ENCODE measurements around the gene NHSL1. TPM values are rescaled to one million over a fixed set of nuclear protein-coding genes. Genes with fewer than 3 reads are reported as not detected.
A peak's percentile ranks its signal among the peaks of the same experiment; 100 is the strongest.

NHSL1 gene
- total and polyA plus RNA-seq, 9 of the 15 experiments (the other 6 are each of a cell fraction or from before 2014, with no cell fraction given): 0.09 to 0.20 TPM; not detected in 7

DNA sequence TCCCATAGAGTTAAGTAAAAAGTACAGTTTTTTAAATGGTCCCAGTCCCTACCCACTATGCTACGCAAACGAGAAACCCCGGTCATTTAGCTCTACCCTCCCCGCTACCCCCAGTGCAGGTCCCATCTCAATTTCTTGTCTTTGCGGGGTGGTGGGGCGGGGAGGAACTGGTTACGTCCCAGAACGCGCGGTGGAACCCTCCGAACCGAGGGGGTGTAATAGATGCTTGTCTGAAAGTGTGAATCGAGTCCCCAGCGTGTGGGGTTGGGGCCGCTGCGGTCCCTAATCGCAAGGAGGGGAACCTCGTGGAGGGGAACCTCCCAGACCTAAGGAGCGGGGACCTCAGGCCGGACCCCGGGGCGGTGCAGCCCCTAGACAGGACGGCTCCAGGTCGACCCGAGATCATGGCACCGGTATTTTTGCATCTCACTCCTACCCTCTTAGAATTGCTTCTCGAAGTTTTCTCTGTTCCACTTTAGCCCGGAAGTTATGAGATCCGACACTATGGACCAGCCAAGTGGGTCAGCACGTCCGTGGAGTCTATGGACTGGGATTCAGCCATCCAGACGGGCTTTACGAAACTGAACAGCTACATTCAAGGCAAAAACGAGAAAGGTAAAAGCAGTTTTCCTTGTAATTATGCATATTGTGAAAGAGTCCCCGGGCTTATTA, 94.5 kb downstream of the NHSL1 start (continued):
- TF ChIP-seq, protein P1, sequence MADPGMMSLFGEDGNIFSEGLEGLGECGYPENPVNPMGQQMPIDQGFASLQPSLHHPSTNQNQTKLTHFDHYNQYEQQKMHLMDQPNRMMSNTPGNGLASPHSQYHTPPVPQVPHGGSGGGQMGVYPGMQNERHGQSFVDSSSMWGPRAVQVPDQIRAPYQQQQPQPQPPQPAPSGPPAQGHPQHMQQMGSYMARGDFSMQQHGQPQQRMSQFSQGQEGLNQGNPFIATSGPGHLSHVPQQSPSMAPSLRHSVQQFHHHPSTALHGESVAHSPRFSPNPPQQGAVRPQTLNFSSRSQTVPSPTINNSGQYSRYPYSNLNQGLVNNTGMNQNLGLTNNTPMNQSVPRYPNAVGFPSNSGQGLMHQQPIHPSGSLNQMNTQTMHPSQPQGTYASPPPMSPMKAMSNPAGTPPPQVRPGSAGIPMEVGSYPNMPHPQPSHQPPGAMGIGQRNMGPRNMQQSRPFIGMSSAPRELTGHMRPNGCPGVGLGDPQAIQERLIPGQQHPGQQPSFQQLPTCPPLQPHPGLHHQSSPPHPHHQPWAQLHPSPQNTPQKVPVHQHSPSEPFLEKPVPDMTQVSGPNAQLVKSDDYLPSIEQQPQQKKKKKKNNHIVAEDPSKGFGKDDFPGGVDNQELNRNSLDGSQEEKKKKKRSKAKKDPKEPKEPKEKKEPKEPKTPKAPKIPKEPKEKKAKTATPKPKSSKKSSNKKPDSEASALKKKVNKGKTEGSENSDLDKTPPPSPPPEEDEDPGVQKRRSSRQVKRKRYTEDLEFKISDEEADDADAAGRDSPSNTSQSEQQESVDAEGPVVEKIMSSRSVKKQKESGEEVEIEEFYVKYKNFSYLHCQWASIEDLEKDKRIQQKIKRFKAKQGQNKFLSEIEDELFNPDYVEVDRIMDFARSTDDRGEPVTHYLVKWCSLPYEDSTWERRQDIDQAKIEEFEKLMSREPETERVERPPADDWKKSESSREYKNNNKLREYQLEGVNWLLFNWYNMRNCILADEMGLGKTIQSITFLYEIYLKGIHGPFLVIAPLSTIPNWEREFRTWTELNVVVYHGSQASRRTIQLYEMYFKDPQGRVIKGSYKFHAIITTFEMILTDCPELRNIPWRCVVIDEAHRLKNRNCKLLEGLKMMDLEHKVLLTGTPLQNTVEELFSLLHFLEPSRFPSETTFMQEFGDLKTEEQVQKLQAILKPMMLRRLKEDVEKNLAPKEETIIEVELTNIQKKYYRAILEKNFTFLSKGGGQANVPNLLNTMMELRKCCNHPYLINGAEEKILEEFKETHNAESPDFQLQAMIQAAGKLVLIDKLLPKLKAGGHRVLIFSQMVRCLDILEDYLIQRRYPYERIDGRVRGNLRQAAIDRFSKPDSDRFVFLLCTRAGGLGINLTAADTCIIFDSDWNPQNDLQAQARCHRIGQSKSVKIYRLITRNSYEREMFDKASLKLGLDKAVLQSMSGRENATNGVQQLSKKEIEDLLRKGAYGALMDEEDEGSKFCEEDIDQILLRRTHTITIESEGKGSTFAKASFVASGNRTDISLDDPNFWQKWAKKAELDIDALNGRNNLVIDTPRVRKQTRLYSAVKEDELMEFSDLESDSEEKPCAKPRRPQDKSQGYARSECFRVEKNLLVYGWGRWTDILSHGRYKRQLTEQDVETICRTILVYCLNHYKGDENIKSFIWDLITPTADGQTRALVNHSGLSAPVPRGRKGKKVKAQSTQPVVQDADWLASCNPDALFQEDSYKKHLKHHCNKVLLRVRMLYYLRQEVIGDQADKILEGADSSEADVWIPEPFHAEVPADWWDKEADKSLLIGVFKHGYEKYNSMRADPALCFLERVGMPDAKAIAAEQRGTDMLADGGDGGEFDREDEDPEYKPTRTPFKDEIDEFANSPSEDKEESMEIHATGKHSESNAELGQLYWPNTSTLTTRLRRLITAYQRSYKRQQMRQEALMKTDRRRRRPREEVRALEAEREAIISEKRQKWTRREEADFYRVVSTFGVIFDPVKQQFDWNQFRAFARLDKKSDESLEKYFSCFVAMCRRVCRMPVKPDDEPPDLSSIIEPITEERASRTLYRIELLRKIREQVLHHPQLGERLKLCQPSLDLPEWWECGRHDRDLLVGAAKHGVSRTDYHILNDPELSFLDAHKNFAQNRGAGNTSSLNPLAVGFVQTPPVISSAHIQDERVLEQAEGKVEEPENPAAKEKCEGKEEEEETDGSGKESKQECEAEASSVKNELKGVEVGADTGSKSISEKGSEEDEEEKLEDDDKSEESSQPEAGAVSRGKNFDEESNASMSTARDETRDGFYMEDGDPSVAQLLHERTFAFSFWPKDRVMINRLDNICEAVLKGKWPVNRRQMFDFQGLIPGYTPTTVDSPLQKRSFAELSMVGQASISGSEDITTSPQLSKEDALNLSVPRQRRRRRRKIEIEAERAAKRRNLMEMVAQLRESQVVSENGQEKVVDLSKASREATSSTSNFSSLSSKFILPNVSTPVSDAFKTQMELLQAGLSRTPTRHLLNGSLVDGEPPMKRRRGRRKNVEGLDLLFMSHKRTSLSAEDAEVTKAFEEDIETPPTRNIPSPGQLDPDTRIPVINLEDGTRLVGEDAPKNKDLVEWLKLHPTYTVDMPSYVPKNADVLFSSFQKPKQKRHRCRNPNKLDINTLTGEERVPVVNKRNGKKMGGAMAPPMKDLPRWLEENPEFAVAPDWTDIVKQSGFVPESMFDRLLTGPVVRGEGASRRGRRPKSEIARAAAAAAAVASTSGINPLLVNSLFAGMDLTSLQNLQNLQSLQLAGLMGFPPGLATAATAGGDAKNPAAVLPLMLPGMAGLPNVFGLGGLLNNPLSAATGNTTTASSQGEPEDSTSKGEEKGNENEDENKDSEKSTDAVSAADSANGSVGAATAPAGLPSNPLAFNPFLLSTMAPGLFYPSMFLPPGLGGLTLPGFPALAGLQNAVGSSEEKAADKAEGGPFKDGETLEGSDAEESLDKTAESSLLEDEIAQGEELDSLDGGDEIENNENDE (IDR thresholded peaks at IDR 0.05; ENCODE audit: low read depth, low read length): no peak
- TF ChIP-seq RFX7 (CRISPR knock-in tag; IDR thresholded peaks at IDR 0.05): no peak
- TF ChIP-seq ZNF586 (CRISPR knock-in tag; conservative IDR thresholded peaks at IDR 0.05): no peak
- TF ChIP-seq HIVEP1 (CRISPR knock-in tag; IDR thresholded peaks at IDR 0.05): no peak
- no peak for TF ChIP-seq KAT2B (IDR thresholded peaks at IDR 0.05; ENCODE audit: low read depth, low read length)
- TF ChIP-seq YBX1 (IDR thresholded peaks at IDR 0.05): no peak
- no peak for TF ChIP-seq SNRNP70 (optimal IDR thresholded peaks at IDR 0.05; ENCODE audit: low read depth, low read length)
- TF ChIP-seq ZNF224 (CRISPR knock-in tag; IDR thresholded peaks at IDR 0.05): 0 out of 2 replicates have a peak, but pooled peaks have one; percentile 25
- no peak for TF ChIP-seq ZNF165 (CRISPR knock-in tag; IDR thresholded peaks at IDR 0.05; ENCODE audit: borderline replicate concordance)
- no peak for TF ChIP-seq HDAC6 (IDR thresholded peaks at IDR 0.05; ENCODE audit: low read depth, low read length)
- TF ChIP-seq POLR3A (IDR thresholded peaks at IDR 0.05; ENCODE audit: borderline replicate concordance, extremely low read depth, insufficient read depth, insufficient read length): no peak
- TF ChIP-seq, protein P2, sequence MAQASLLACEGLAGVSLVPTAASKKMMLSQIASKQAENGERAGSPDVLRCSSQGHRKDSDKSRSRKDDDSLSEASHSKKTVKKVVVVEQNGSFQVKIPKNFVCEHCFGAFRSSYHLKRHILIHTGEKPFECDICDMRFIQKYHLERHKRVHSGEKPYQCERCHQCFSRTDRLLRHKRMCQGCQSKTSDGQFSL (CRISPR knock-in tag; IDR thresholded peaks at IDR 0.05): no peak
- TF ChIP-seq, protein P2 (tag; IDR thresholded peaks at IDR 0.05): no peak
- TF ChIP-seq BACH1 (tag; IDR thresholded peaks at IDR 0.05): no peak
- TF ChIP-seq ZNF507 (tag; conservative IDR thresholded peaks at IDR 0.05): no peak
- TF ChIP-seq MTA2 (IDR thresholded peaks at IDR 0.05; ENCODE audit: low read depth): no peak
- no peak for TF ChIP-seq GTF2F1 (IDR thresholded peaks at IDR 0.05; ENCODE audit: low read depth, low read length)
- no peak for TF ChIP-seq ZNF140 (CRISPR knock-in tag; IDR thresholded peaks at IDR 0.05)

Data from K562 (cell line).